Fibroblast of lung (primary cell): Measurements from ENCODE around the gene MYO7A.

Experiments used
- EZH2 ChIP-seq: IDR thresholded peaks from 2 replicates; pipeline ENCODE4 v1.5.1; 2012; ENCODE audit warnings: low read length, control low read depth, mild to moderate bottlenecking; ENCODE audit errors: missing control alignments
- TF ChIP-seq, protein P1 (sequence below), 2 donors: IDR thresholded peaks in 1 of 2; conservative IDR thresholded peaks in 1 of 2; 1 replicate in 1 of 2; 2 replicates in 1 of 2; pipeline ENCODE4 v1.5.1; 2011 to 2012; ENCODE audit warnings: low read length in 2 of 2, control low read depth in 1 of 2, inconsistent platforms in 1 of 2, low read depth in 1 of 2, mild to moderate bottlenecking in 1 of 2

GRCh38 chr11:77155082-77155475, 27.0 kb downstream of the MYO7A start:
- TF ChIP-seq, protein P1, sequence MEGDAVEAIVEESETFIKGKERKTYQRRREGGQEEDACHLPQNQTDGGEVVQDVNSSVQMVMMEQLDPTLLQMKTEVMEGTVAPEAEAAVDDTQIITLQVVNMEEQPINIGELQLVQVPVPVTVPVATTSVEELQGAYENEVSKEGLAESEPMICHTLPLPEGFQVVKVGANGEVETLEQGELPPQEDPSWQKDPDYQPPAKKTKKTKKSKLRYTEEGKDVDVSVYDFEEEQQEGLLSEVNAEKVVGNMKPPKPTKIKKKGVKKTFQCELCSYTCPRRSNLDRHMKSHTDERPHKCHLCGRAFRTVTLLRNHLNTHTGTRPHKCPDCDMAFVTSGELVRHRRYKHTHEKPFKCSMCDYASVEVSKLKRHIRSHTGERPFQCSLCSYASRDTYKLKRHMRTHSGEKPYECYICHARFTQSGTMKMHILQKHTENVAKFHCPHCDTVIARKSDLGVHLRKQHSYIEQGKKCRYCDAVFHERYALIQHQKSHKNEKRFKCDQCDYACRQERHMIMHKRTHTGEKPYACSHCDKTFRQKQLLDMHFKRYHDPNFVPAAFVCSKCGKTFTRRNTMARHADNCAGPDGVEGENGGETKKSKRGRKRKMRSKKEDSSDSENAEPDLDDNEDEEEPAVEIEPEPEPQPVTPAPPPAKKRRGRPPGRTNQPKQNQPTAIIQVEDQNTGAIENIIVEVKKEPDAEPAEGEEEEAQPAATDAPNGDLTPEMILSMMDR (conservative IDR thresholded peaks at IDR 0.05 in 1 of 2, IDR thresholded peaks at IDR 0.05 in 1 of 2; ENCODE audit: low read depth in 1 of 2, low read length in 2 of 2): no peak
- no peak for TF ChIP-seq EZH2
